WI38 (cell line): Measurements from ENCODE around the gene SHLD2.

Source experiments
- H3K4me3 ChIP-seq: 2 replicates; pipeline ENCODE4 v1.5.1; 2011; ENCODE audit warnings: low read depth, mild to moderate bottlenecking, control low read depth, low read length
- CTCF ChIP-seq: IDR thresholded peaks from 2 replicates; pipeline ENCODE4 v1.5.1; 2012; ENCODE audit warnings: low read depth, mild to moderate bottlenecking, control low read depth, low read length

SHLD2 gene

GRCh38 chr10:87094373-87095235, at the start of gene SHLD2, which contains the start of gene GLUD1:
TSS of gene SHLD2 (plus strand) at chr10:87095206. CDS start at chr10:87151355, 56,149 bp downstream.
TSS of gene GLUD1 (minus strand) at chr10:87094843. CDS start at chr10:87094769, 74 bp downstream.
- no peak for TF ChIP-seq CTCF
- H3K4me3 ChIP-seq, result peak within 1 kb of the TSS; percentile 87

GRCh38 chr10:87045434-87045938, 49.5 kb upstream of the SHLD2 start:
- TF ChIP-seq CTCF, result no peak
- H3K4me3 ChIP-seq, result no peak overlapping the region

- H3K4me3 ChIP-seq, result no peak overlapping the region
- TF ChIP-seq CTCF, result no peak
Measured at GRCh38 chr10:87053111-87053510, 41.9 kb upstream of the SHLD2 start.

GRCh38 chr10:87053577-87054181, 41.3 kb upstream of the SHLD2 start:
- no peak for TF ChIP-seq CTCF
- H3K4me3 ChIP-seq, result no peak overlapping the region

GRCh38 chr10:87054373-87055295, 40.4 kb upstream of the SHLD2 start:
- H3K4me3 ChIP-seq, result peak overlapping the region; percentile 5
- TF ChIP-seq CTCF, result peak; percentile 65

GRCh38 chr10:87058171-87058570, 36.8 kb upstream of the SHLD2 start:
- no peak overlapping the region for H3K4me3 ChIP-seq
- TF ChIP-seq CTCF, result no peak
